ENCODE data around the gene THEMIS2.
A peak's percentile ranks its signal among the peaks of the same experiment; 100 is the strongest.
"Not testable (repeated sequence)": the region's sequence is repeated elsewhere in the genome, so short reads cannot be mapped to it uniquely, and the experiment has no call there.

The THEMIS2 gene

GRCh38 chr1:27862671-27863537 lies 9.4 kb upstream of the THEMIS2 start:
- DNase-seq (ENCODE audit: low spot score): no peak

GRCh38 chr1:27863538-27863915 lies 8.8 kb upstream of the THEMIS2 start:
- DNase-seq (ENCODE audit: low spot score): no peak

- no peak for DNase-seq (ENCODE audit: low spot score)
These were observed 8.0 kb upstream of the THEMIS2 start for GRCh38 chr1:27864264-27864895.

- DNase-seq (ENCODE audit: low spot score): no peak
These were observed 6.5 kb upstream of the THEMIS2 start for GRCh38 chr1:27865821-27866220.

- DNase-seq (ENCODE audit: low spot score): no peak
These were observed 3.8 kb upstream of the THEMIS2 start for GRCh38 chr1:27868556-27868931.

- DNase-seq (ENCODE audit: low spot score): peak; percentile 78
These were observed 3.2 kb upstream of the THEMIS2 start for GRCh38 chr1:27868932-27869718.

- no peak for DNase-seq (ENCODE audit: low spot score)
These were observed 2.6 kb upstream of the THEMIS2 start for GRCh38 chr1:27869719-27870085.

- not testable (repeated sequence) for DNase-seq (ENCODE audit: low spot score)
These were observed 1.3 kb upstream of the THEMIS2 start for GRCh38 chr1:27871076-27871475.

GRCh38 chr1:27872802-27873551 lies 633 bp downstream of the THEMIS2 start:
- peak; percentile 64 for DNase-seq (ENCODE audit: low spot score)

GRCh38 chr1:27873671-27874384 lies 1.5 kb downstream of the THEMIS2 start:
- DNase-seq (ENCODE audit: low spot score): peak; percentile 32

- no peak for DNase-seq (ENCODE audit: low spot score)
These were observed 4.2 kb downstream of the THEMIS2 start for GRCh38 chr1:27876341-27877114.

GRCh38 chr1:27877115-27877416 lies 4.7 kb downstream of the THEMIS2 start:
- no peak for DNase-seq (ENCODE audit: low spot score)

GRCh38 chr1:27878039-27878438 lies 5.7 kb downstream of the THEMIS2 start:
- no peak for DNase-seq (ENCODE audit: low spot score)

GRCh38 chr1:27878787-27879335 lies 6.5 kb downstream of the THEMIS2 start:
- DNase-seq (ENCODE audit: low spot score): no peak

- no peak for DNase-seq (ENCODE audit: low spot score)
These were observed 7.2 kb downstream of the THEMIS2 start for GRCh38 chr1:27879374-27880082.

- DNase-seq (ENCODE audit: low spot score): no peak
These were observed 10.2 kb downstream of the THEMIS2 start for GRCh38 chr1:27882543-27882903.

GRCh38 chr1:27883536-27883935 lies 11.2 kb downstream of the THEMIS2 start:
- DNase-seq (ENCODE audit: low spot score): no peak

- no peak for DNase-seq (ENCODE audit: low spot score)
These were observed 11.9 kb downstream of the THEMIS2 start for GRCh38 chr1:27884006-27884954.

GRCh38 chr1:27885114-27885528 lies 12.8 kb downstream of the THEMIS2 start:
- no peak for DNase-seq (ENCODE audit: low spot score)

Data from hematopoietic multipotent progenitor cell treated with erythropoietin and hydrocortisone succinate and interleukin-3 and kit ligand, for 17 days (in vitro differentiated cells).